Measurements from ENCODE around the gene TDRD6.

The TDRD6 gene

GRCh38 chr6:46748940-46749503 is 61.3 kb downstream of the TDRD6 start:
- no peak for DNase-seq

GRCh38 chr6:46749731-46750130 is 62.0 kb downstream of the TDRD6 start:
- no peak for DNase-seq

GRCh38 chr6:46751658-46752057 is 64.0 kb downstream of the TDRD6 start:
- DNase-seq: no peak

Measured in retina (tissue), 1 donor.